ENCODE measurements around the gene HORMAD2. TPM values are rescaled to one million over a fixed set of nuclear protein-coding genes. Genes with fewer than 3 reads are reported as not detected.
A peak's percentile ranks its signal among the peaks of the same experiment; 100 is the strongest.

HORMAD2 gene
- total and polyA plus RNA-seq, 9 of the 15 experiments (the other 6 are each of a cell fraction or from before 2014, with no cell fraction given), result not detected

DNA sequence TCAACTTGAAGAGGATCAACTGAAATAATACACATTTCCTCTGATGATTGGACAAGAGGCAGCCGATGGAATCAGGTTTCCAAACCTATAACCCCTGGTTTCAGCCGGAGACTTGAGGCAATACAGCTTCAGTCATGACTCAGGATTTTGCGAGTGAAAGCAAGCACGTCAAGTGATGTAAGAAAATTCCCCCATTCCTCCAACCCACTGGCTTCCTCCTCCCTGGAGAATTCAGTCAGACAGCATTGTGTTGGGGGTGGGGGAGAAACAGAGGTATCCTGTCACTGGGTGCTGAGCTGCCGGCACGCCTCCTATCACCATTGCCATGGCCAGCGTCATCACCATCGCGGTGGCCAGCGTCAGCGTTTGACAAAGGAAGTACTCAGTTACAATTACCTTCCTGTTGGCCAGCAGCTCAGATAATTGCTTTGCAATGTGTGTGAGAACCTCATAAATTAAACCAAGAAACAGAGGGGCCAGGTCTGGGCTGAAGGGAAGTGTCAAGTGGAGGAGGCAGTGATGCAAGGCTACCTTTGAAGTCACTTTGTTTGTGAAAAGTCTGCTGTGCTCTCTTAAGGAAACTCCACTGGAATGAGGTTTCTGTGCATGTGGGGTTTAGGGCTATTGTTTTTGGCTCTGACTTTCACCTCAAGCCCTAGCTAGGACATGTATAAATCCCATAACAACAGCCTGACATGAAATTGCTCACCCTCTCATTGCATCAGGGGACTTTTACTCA lies 116.0 kb downstream of the HORMAD2 start (continued):
- peak; percentile 58; the same call in 1 of the 2 replicates for TF ChIP-seq CEBPG (CRISPR knock-in tag; IDR thresholded peaks at IDR 0.05)
- peak in 1 of 2 experiments; percentile 85; a peak in 3 of 4 replicates for TF ChIP-seq CEBPG (tag; conservative IDR thresholded peaks at IDR 0.05 in 1 of 2, IDR thresholded peaks at IDR 0.05 in 1 of 2)
- TF ChIP-seq LEF1 (IDR thresholded peaks at IDR 0.05), result peak; percentile 22; the same call in 1 of the 2 replicates
- TF ChIP-seq TAF7 (tag; IDR thresholded peaks at IDR 0.05), result no peak
- TF ChIP-seq RFX5 (IDR thresholded peaks at IDR 0.05; ENCODE audit: low read depth, low read length), result no peak
- no peak for TF ChIP-seq SPI1 (IDR thresholded peaks at IDR 0.05; ENCODE audit: borderline replicate concordance, low read depth, low read length)
- peak; percentile 75 for TF ChIP-seq SOX6 (IDR thresholded peaks at IDR 0.05)
- TF ChIP-seq MAFG (tag; conservative IDR thresholded peaks at IDR 0.05), result peak; percentile 64
- TF ChIP-seq, protein P1, sequence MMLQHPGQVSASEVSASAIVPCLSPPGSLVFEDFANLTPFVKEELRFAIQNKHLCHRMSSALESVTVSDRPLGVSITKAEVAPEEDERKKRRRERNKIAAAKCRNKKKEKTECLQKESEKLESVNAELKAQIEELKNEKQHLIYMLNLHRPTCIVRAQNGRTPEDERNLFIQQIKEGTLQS (IDR thresholded peaks at IDR 0.05), result peak; percentile 69
- TF ChIP-seq, protein P1 (CRISPR knock-in tag; conservative IDR thresholded peaks at IDR 0.05), result no peak
- peak; percentile 71; the same call in 1 of the 2 replicates for TF ChIP-seq CREM (IDR thresholded peaks at IDR 0.05; ENCODE audit: low read depth)
- TF ChIP-seq, protein P2, sequence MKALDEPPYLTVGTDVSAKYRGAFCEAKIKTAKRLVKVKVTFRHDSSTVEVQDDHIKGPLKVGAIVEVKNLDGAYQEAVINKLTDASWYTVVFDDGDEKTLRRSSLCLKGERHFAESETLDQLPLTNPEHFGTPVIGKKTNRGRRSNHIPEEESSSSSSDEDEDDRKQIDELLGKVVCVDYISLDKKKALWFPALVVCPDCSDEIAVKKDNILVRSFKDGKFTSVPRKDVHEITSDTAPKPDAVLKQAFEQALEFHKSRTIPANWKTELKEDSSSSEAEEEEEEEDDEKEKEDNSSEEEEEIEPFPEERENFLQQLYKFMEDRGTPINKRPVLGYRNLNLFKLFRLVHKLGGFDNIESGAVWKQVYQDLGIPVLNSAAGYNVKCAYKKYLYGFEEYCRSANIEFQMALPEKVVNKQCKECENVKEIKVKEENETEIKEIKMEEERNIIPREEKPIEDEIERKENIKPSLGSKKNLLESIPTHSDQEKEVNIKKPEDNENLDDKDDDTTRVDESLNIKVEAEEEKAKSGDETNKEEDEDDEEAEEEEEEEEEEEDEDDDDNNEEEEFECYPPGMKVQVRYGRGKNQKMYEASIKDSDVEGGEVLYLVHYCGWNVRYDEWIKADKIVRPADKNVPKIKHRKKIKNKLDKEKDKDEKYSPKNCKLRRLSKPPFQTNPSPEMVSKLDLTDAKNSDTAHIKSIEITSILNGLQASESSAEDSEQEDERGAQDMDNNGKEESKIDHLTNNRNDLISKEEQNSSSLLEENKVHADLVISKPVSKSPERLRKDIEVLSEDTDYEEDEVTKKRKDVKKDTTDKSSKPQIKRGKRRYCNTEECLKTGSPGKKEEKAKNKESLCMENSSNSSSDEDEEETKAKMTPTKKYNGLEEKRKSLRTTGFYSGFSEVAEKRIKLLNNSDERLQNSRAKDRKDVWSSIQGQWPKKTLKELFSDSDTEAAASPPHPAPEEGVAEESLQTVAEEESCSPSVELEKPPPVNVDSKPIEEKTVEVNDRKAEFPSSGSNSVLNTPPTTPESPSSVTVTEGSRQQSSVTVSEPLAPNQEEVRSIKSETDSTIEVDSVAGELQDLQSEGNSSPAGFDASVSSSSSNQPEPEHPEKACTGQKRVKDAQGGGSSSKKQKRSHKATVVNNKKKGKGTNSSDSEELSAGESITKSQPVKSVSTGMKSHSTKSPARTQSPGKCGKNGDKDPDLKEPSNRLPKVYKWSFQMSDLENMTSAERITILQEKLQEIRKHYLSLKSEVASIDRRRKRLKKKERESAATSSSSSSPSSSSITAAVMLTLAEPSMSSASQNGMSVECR (CRISPR knock-in tag; IDR thresholded peaks at IDR 0.05), result no peak
- TF ChIP-seq SMARCA4 (IDR thresholded peaks at IDR 0.05), result 0 out of 2 replicates have a peak, but pooled peaks have one; percentile 47
- TF ChIP-seq CXXC5 (CRISPR knock-in tag; IDR thresholded peaks at IDR 0.05), result peak; percentile 39; the same call in 1 of the 2 replicates
- peak; percentile 65 for TF ChIP-seq GABPA (tag; conservative IDR thresholded peaks at IDR 0.05; ENCODE audit: low read depth)
- TF ChIP-seq RCOR1 (IDR thresholded peaks at IDR 0.05; ENCODE audit: borderline replicate concordance in 1 of 2, low read depth in 2 of 2, low read length in 2 of 2), result 0 out of 4 replicates have a peak, but pooled peaks of 1 of the 2 experiments have one; percentile 6
- TF ChIP-seq MTA3 (IDR thresholded peaks at IDR 0.05; ENCODE audit: borderline replicate concordance), result peak; percentile 19; the same call in 1 of the 2 replicates
- TF ChIP-seq GABPB2 (CRISPR knock-in tag; conservative IDR thresholded peaks at IDR 0.05), result no peak
- TF ChIP-seq ZNF589 (CRISPR knock-in tag; IDR thresholded peaks at IDR 0.05; ENCODE audit: low read depth), result 0 out of 2 replicates have a peak, but pooled peaks have one; percentile 14
- peak; percentile 61; the same call in 1 of the 2 replicates for TF ChIP-seq BACH1 (tag; IDR thresholded peaks at IDR 0.05)
- TF ChIP-seq, protein P3, sequence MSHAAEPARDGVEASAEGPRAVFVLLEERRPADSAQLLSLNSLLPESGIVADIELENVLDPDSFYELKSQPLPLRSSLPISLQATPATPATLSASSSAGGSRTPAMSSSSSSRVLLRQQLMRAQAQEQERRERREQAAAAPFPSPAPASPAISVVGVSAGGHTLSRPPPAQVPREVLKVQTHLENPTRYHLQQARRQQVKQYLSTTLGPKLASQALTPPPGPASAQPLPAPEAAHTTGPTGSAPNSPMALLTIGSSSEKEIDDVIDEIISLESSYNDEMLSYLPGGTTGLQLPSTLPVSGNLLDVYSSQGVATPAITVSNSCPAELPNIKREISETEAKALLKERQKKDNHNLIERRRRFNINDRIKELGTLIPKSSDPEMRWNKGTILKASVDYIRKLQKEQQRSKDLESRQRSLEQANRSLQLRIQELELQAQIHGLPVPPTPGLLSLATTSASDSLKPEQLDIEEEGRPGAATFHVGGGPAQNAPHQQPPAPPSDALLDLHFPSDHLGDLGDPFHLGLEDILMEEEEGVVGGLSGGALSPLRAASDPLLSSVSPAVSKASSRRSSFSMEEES (CRISPR knock-in tag; IDR thresholded peaks at IDR 0.05), result no peak
- peak; percentile 48; the same call in 1 of the 2 replicates for TF ChIP-seq ATF7 (IDR thresholded peaks at IDR 0.05)
- no peak for TF ChIP-seq HNRNPL (IDR thresholded peaks at IDR 0.05; ENCODE audit: low read depth, low read length)
